ENCODE measurements around the gene SPEF2. TPM values are rescaled to one million over a fixed set of nuclear protein-coding genes. Genes with fewer than 3 reads are reported as not detected.

SPEF2 gene
- total and polyA plus RNA-seq, 10 of the 15 experiments (the other 5 are each of a cell fraction or from before 2014, with no cell fraction given), result 0.03 to 2.0 (median 0.07) TPM; not detected in 3

DNA sequence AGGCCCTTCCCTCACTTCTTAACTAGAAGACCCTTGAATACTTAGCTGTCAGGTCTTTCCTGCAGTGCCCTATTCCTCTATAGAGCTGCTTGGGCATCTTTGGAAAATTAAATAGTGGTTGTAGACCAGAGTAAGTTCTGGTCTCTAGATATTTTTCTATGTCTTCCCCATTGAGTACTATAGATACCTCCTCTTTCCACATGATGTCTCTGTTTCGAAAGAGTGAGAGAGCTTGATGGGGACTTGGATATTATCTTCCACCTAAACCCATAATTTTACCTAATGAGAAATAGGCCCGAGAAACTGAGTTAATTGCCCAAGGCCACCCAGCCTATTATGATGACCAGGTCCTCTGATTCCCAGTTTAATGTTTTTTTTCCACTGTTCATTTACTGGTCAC lies 40.2 kb downstream of the SPEF2 start:
- ChIA-PET CTCF (interaction anchor here (1.2 to 4.1 kb wide), 4 partner anchors 7 to 269 kb away, joined by 4 to 16 read pairs (median 7); no protein-coding TSS in a partner anchor), RAD21 (ENCODE audit: unreplicated experiment) (interaction anchor here (1.7 kb wide), 1 partner anchor 268 kb away, joined by 6 read pairs; no protein-coding TSS in a partner anchor)
- intact Hi-C loops (cut with micrococcal nuclease; ENCODE audit: unreplicated experiment), result no loop called here
- no peak for TF ChIP-seq BMI1 (IDR thresholded peaks at IDR 0.05; ENCODE audit: borderline replicate concordance)
- no peak for TF ChIP-seq RELB (IDR thresholded peaks at IDR 0.05; ENCODE audit: low read depth)
- TF ChIP-seq SIN3A (IDR thresholded peaks at IDR 0.05; ENCODE audit: low read depth, low read length), result no peak
- no peak for TF ChIP-seq ZNF274 (IDR thresholded peaks at IDR 0.05; ENCODE audit: insufficient read depth, insufficient read length)
- no peak for TF ChIP-seq NR2F1 (conservative IDR thresholded peaks at IDR 0.05)
- TF ChIP-seq SUPT20H (IDR thresholded peaks at IDR 0.05; ENCODE audit: borderline replicate concordance, control insufficient read depth, low read depth, low read length), result no peak
- no peak for TF ChIP-seq SMC3 (IDR thresholded peaks at IDR 0.05; ENCODE audit: borderline replicate concordance, low read length)
- TF ChIP-seq IRF4 (IDR thresholded peaks at IDR 0.05; ENCODE audit: low read depth, low read length), result no peak
- TF ChIP-seq CHD2 (IDR thresholded peaks at IDR 0.05; ENCODE audit: borderline replicate concordance, low read depth, low read length), result no peak
- no peak for TF ChIP-seq ZBTB11 (CRISPR knock-in tag; IDR thresholded peaks at IDR 0.05)
- TF ChIP-seq, protein P1, sequence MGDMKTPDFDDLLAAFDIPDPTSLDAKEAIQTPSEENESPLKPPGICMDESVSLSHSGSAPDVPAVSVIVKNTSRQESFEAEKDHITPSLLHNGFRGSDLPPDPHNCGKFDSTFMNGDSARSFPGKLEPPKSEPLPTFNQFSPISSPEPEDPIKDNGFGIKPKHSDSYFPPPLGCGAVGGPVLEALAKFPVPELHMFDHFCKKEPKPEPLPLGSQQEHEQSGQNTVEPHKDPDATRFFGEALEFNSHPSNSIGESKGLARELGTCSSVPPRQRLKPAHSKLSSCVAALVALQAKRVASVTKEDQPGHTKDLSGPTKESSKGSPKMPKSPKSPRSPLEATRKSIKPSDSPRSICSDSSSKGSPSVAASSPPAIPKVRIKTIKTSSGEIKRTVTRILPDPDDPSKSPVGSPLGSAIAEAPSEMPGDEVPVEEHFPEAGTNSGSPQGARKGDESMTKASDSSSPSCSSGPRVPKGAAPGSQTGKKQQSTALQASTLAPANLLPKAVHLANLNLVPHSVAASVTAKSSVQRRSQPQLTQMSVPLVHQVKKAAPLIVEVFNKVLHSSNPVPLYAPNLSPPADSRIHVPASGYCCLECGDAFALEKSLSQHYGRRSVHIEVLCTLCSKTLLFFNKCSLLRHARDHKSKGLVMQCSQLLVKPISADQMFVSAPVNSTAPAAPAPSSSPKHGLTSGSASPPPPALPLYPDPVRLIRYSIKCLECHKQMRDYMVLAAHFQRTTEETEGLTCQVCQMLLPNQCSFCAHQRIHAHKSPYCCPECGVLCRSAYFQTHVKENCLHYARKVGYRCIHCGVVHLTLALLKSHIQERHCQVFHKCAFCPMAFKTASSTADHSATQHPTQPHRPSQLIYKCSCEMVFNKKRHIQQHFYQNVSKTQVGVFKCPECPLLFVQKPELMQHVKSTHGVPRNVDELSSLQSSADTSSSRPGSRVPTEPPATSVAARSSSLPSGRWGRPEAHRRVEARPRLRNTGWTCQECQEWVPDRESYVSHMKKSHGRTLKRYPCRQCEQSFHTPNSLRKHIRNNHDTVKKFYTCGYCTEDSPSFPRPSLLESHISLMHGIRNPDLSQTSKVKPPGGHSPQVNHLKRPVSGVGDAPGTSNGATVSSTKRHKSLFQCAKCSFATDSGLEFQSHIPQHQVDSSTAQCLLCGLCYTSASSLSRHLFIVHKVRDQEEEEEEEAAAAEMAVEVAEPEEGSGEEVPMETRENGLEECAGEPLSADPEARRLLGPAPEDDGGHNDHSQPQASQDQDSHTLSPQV (IDR thresholded peaks at IDR 0.05), result no peak

More for the DNA sequence above, 40.2 kb downstream of the SPEF2 start:
- DNase-seq (ENCODE audit: low read depth, low spot score), result no peak
- no peak overlapping the region for H3K4me3 ChIP-seq
- ChIA-PET SMC1A (ENCODE audit: uncharacterized antibody, unreplicated experiment) (interaction anchor here (1.2 to 3.2 kb wide), 3 partner anchors 12 to 267 kb away, joined by 3 to 19 read pairs (median 3); no protein-coding TSS in a partner anchor), POLR2A (no interaction called here)
- no peak overlapping the region for H3K9ac ChIP-seq (ENCODE audit: control insufficient read depth, insufficient read depth, low read length)
- in situ Hi-C loops (cut with MboI), result no loop called here
- H3K27me3 ChIP-seq (replicated peaks in 1 of 2; ENCODE audit: control insufficient read depth in 2 of 2, insufficient read depth in 2 of 2, low read length in 1 of 2), result no peaks in the 10 kb centered on the region
- no peaks in the 10 kb centered on the region for H3K36me3 ChIP-seq (ENCODE audit: control insufficient read depth in 2 of 2, insufficient read depth in 2 of 2, low read length in 1 of 2)
- H2AFZ ChIP-seq (ENCODE audit: control insufficient read depth, low read depth, low read length), result no peak overlapping the region
- H3K4me2 ChIP-seq (ENCODE audit: control insufficient read depth, insufficient read depth), result no peak overlapping the region
- no peaks in the 10 kb centered on the region for H3K9me3 ChIP-seq (replicated peaks; ENCODE audit: control insufficient read depth, insufficient read depth, low read length)
- no TSS peak for BruUV-seq (replicated peaks)
- H3K79me2 ChIP-seq (ENCODE audit: control insufficient read depth, insufficient read depth, low read length), result no peaks in the 10 kb centered on the region
- no peak overlapping the region for H3K27ac ChIP-seq (ENCODE audit: control insufficient read depth, insufficient read depth)
- H4K20me1 ChIP-seq (ENCODE audit: control insufficient read depth, insufficient read depth), result no peaks in the 10 kb centered on the region
- no peaks in the 10 kb centered on the region for H3K4me1 ChIP-seq (ENCODE audit: control insufficient read depth, insufficient read depth, low read length)
- WGBS (ENCODE audit: insufficient coverage, insufficient replicate concordance, low lambda C conversion rate, missing lambda C conversion rate), result 41% methylated on average over 2 of the region's 2 CpGs
- no peak for ATAC-seq
- no peak for FAIRE-seq
